HTR-8/SVneo (cell line): ENCODE results near the gene CYTH1.

ENCODE experiments used
- DNase-seq: peaks from one replicate; pipeline ENCODE4 v3.0.0; 2011; ENCODE audit warnings: low spot score, mixed read lengths; ENCODE audit not compliant: insufficient read length
- FAIRE-seq: peaks from 2 replicates; lab custom pipeline; 2011; peaks lifted over from hg19 to GRCh38; lab: Jason Lieb, UNC

Gene CYTH1

DNA sequence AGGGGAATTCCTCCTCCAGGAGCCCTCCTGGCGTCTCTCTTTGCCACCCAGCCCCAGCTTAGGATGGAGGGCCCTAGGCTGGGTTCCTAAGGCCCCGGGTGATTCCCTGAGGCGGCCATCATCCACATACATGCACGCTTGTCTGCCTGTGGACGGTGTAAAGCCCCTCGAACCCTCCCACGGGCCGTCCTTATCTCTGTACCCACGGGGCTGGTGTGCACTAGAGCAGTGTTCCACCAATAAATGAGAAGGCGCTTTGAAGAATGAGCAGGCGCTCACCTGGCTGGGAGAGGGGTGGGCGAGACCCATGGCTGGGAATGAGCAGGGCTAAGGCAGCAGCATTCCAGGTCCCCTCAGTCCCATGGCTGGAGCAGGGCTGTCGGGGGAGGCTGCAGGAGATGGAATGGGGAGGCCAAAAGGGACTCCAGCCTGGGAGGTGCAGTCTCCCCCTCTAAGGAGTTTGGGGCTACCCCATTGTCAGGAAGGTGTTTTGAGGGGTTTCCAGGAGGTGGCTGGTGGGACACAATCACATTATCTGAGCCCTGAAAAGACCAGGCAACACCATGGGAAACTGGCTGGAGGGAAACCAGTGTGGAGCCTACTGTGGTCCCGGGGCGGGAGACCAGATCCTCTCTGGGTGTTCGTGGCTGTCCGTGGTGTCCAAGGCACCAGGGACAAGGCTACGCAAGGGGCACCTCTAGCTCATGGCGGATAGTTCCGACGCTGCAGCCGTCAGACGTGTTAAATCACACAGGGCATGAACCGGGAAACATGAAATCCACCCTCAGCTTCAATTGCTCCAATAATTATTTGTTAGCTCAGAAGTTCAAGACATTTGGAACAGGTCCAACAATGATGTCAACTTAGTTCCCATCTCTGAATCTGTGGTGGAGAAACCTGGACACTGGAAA lies 117.3 kb downstream of the CYTH1 start:
- DNase-seq (no peak), FAIRE-seq (no peak)

- FAIRE-seq (peak; percentile 38), DNase-seq (no peak)
These were observed 120.8 kb downstream of the CYTH1 start for GRCh38 chr17:78661093-78661770.

GRCh38 chr17:78659546-78659945 lies 122.5 kb downstream of the CYTH1 start:
- no peak for DNase-seq
- no peak for FAIRE-seq

- no peak for DNase-seq
- FAIRE-seq = no peak
These were observed 123.7 kb downstream of the CYTH1 start for GRCh38 chr17:78658281-78658785.

DNA sequence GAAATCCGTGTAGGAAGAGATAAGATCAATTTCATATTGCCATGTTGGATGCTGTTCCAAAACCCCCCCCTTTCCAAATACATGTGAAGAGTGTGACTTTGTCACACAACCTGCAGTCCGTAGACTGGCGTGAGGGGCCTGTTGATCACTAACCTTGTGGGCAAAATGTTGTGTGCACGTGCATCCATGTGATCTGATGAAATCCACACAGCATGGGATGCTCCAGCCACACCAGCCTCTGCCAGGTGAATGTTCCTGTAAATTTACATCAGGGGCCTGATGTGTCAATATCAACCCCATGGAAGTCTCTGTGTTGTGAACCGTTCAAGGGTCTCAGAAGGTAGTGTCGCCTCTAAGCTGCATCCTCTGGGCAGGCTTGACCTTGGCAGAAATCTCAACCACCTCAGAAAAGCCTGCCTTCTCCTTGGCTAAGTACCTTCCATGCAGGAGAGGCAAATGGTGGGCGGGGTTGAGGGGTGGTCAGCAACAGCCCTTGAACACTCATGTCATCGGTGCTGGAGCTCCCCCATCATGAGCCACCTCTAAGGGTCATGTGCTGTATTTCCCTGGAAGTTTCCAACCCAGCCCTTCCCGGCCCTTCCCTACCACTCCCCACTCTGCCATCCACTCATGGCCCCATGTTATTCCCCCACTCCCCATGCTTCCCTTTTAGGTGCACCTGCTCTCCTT lies 126.7 kb downstream of the CYTH1 start:
- FAIRE-seq = no peak

DNA sequence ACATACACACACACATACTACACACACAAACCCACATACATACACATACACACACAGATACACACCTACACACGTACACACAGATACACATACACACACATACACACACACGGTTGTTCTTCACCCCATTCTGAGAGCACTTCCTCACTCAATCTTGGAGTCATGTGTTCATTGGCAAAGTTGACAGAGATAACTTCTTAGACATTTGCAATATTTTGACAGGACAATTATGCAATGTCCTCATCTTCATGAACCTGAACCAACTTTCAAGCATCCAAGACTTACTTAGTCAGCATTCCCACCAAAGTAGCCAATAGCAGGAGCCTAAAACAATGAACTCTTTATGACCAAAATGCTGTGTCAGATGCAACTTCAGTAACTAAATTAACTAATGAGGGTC lies 127.7 kb downstream of the CYTH1 start:
- FAIRE-seq (peak; percentile 86), DNase-seq (no peak)

More for the DNA sequence above, 126.7 kb downstream of the CYTH1 start:
- no peak for DNase-seq

DNA sequence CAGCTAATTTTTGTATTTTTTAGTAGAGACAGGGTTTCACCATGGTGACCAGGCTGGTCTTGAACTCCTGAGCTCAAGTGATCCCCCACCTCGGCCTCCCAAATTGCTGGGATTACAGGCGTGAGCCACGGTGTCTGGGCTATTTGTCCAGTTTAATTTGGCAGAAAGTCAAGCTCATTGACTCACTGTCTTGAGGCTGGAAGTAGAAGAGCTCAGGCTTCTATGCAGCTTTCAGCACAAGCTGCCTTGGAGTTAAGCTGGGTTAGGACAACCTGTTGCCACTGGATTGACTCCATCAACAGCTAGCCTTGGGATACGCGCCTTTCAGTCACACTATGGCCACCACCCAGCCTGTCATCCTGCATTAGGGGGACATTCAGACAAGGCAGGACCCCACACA lies 128.7 kb downstream of the CYTH1 start:
- no peak for DNase-seq

GRCh38 chr17:78652913-78653312 lies 129.2 kb downstream of the CYTH1 start:
- FAIRE-seq (no peak), DNase-seq (no peak)

More for the DNA sequence above, 128.7 kb downstream of the CYTH1 start:
- FAIRE-seq = no peak

- FAIRE-seq = no peak
These were observed 130.0 kb downstream of the CYTH1 start for GRCh38 chr17:78652024-78652423.

GRCh38 chr17:78651554-78651953 lies 130.5 kb downstream of the CYTH1 start:
- FAIRE-seq (no peak), DNase-seq (no peak)

More at GRCh38 chr17:78652024-78652423, 130.0 kb downstream of the CYTH1 start:
- DNase-seq = no peak

- no peak for DNase-seq
- FAIRE-seq = no peak
These were observed 131.9 kb downstream of the CYTH1 start for GRCh38 chr17:78650093-78650715.

- FAIRE-seq (no peak), DNase-seq (no peak)
These were observed 133.8 kb downstream of the CYTH1 start for GRCh38 chr17:78648293-78648692.

GRCh38 chr17:78647032-78647431 lies 135.0 kb downstream of the CYTH1 start:
- FAIRE-seq (no peak), DNase-seq (no peak)

- FAIRE-seq (no peak), DNase-seq (peak; percentile 75)
These were observed 136.4 kb downstream of the CYTH1 start for GRCh38 chr17:78645421-78646295.

DNA sequence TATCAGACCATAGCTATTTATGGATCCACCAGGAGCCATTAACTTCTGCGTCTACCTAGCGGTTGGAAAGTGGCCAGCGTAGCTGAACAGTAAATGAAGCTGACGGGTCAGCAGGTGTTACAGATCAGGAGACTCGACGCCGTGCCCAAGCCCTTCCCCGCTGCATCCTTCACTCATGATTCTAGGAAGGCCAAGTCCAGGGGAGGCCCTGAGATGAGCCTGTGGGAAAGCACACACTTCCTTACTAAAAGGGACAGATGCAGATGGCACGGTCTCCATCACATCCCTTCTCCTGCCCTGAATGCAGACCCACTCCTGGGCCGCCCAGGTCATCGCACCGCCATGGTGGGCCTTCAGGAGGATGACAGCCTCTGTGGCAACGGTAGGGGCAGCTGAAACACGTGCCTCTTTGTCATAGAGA lies 137.1 kb downstream of the CYTH1 start:
- DNase-seq (no peak), FAIRE-seq (no peak)

DNA sequence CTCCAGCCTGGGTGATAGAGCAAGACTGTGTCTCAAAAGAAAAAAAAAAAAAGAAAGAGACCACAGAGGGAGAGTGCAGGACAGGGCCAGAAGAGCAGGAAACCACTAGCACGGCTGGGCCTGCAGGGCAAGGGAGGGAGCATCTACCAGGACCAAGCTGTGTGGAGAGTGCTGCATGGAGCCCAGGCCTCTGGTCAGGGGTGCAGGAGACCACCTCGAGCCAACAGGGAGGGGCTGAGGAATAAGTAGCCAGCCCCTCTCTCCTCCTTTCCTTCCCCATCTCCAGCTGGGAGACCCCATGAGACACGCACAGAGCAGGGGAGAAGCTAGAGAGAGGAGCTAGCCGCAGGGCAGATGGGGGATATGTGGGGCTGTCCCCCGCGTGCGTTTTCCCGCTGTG lies 137.8 kb downstream of the CYTH1 start:
- no peak for DNase-seq
- FAIRE-seq = no peak

- DNase-seq (no peak), FAIRE-seq (no peak)
These were observed 138.7 kb downstream of the CYTH1 start for GRCh38 chr17:78643326-78643725.

DNA sequence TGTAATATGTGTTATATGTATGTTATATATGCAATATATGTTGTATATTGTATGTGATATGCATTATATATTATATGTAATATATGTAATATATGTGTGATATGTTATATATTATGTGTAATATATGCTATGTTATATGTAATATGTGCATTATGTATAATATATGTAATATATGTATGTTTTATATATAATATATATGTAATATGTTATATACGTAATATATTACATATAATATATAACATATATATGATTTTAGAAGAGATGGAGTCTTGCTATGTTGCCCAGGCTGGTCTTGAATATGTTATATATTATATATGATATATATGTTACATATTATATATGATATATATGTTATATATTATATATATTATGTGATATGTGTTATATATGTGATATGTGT lies 139.4 kb downstream of the CYTH1 start:
- no peak for DNase-seq
- no peak for FAIRE-seq

DNA sequence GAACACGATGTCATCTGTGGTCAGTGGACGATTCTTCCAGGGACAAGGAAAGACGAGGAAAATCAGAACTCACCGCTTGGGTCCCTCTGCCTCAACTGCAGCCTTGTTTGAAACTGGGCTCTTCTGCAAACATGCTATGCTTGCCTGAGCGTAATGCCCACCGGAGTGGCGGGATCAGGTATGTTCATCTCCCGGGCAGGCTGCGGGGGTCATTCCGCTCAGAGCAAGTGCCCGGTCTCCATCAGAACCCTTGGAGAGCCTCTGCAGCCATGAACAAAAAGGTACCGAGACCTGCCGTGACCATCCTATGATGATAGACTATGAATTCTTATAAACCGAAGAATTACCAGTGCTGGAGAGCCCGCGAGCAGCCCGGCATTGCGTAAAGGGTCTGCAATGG lies 140.4 kb downstream of the CYTH1 start:
- FAIRE-seq (no peak), DNase-seq (no peak)
